ENCODE data around the gene GNG2. TPM values are rescaled to one million over a fixed set of nuclear protein-coding genes. Genes with fewer than 3 reads are reported as not detected.

GNG2 gene
- total RNA-seq, 1 donor from 2014 or later: 80.8 TPM

DNA sequence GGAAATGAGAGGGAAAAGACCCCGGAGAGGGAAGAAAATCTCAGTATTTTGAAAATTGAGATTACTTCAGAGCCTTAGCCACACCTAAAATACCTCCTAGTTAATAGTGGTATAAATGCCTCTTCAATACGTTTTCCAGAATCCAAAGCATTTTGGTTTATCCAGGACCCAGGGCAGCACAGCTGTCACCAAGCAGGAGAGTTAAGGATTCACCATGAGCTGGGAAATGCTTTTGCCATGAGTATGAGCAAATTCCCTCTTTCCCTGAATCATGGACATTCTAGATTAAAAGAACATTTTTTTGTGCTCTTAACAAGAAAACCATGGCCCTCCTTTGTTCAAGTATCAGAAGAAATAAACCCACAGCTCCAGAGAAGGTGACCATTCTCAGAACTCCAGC is 107.1 kb downstream of the GNG2 start:
- Mint-ChIP-seq H3K27ac (ENCODE audit: unreplicated experiment) (no peak overlapping the region), H3K27me3 (ENCODE audit: unreplicated experiment) (peaks cover 2% of the 10 kb centered on the region), H3K4me3 (ENCODE audit: unreplicated experiment) (no peak overlapping the region), H3K36me3 (ENCODE audit: low read depth, unreplicated experiment) (peaks cover 3% of the 10 kb centered on the region), H3K9me3 (ENCODE audit: unreplicated experiment) (no peaks in the 10 kb centered on the region), H3K4me1 (ENCODE audit: unreplicated experiment) (peaks cover 3% of the 10 kb centered on the region)
- DNase-seq (ENCODE audit: low spot score): no peak
- TF ChIP-seq, protein P1, sequence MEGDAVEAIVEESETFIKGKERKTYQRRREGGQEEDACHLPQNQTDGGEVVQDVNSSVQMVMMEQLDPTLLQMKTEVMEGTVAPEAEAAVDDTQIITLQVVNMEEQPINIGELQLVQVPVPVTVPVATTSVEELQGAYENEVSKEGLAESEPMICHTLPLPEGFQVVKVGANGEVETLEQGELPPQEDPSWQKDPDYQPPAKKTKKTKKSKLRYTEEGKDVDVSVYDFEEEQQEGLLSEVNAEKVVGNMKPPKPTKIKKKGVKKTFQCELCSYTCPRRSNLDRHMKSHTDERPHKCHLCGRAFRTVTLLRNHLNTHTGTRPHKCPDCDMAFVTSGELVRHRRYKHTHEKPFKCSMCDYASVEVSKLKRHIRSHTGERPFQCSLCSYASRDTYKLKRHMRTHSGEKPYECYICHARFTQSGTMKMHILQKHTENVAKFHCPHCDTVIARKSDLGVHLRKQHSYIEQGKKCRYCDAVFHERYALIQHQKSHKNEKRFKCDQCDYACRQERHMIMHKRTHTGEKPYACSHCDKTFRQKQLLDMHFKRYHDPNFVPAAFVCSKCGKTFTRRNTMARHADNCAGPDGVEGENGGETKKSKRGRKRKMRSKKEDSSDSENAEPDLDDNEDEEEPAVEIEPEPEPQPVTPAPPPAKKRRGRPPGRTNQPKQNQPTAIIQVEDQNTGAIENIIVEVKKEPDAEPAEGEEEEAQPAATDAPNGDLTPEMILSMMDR (IDR thresholded peaks at IDR 0.05; ENCODE audit: unreplicated experiment): no peak

DNA sequence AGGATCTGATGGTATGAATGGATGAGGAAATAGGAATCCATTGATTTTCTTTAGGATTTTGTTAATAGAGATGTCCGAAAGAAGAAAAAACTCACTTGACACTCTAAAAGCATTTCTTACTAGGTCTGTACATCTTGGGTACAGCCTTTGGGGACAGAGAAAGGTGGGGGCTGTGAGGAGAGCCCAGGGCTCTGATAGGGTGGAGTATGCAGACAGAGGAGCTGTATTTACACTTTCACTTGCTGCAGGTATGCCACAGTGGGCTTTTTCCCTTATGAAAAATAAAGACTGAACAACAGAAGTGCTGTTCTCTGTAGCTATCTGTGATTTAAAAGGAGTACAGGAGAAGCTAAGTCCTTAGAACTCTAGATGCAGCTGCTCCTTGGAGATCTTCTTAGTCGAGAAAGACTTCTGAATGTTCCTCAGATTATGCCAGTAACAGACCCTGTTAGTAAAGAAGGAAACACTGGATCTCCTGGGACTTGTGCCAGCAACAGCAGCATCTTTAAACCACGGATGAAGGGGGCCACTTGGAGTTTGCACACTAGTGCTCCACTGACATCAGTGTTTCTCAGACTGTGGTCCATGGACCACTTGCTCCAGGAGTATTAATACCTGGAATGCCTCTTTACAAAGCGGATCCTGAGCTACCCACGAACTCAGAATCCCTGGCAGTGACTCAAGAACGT is 109.6 kb downstream of the GNG2 start:
- H3K9me3 Mint-ChIP-seq (ENCODE audit: unreplicated experiment): no peaks in the 10 kb centered on the region
- TF ChIP-seq, protein P1 (IDR thresholded peaks at IDR 0.05; ENCODE audit: unreplicated experiment): no peak
- peaks cover 2% of the 10 kb centered on the region for H3K27me3 Mint-ChIP-seq (ENCODE audit: unreplicated experiment)
- no peak overlapping the region for H3K4me3 Mint-ChIP-seq (ENCODE audit: unreplicated experiment)
- peaks cover 11% of the 10 kb centered on the region for H3K4me1 Mint-ChIP-seq (ENCODE audit: unreplicated experiment)
- peaks cover 3% of the 10 kb centered on the region for H3K36me3 Mint-ChIP-seq (ENCODE audit: low read depth, unreplicated experiment)
- no peak overlapping the region for H3K27ac Mint-ChIP-seq (ENCODE audit: unreplicated experiment)
- DNase-seq (ENCODE audit: low spot score): no peak

DNA sequence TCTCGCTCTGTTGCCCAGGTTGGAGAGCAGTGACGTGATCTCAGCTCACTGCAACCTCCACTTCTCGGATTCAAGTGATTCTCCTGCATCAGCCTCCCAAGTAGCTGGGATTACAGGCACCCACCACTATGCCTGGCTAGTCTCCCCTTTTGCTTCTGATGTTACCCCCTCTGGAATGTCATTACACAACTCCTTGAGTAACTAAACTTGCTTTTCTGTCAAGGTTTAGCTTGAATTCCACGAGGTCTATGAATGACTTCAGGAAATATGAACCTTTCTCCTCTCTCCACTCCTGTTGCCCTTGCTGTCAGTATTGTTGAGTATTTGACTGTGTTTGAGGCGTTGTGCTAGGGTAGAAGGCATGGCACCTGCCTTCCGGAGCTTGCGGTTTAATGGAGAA is 112.2 kb downstream of the GNG2 start:
- Mint-ChIP-seq H3K4me3 (ENCODE audit: unreplicated experiment) (no peak overlapping the region), H3K36me3 (ENCODE audit: low read depth, unreplicated experiment) (peaks cover 3% of the 10 kb centered on the region), H3K9me3 (ENCODE audit: unreplicated experiment) (no peaks in the 10 kb centered on the region), H3K4me1 (ENCODE audit: unreplicated experiment) (peaks cover 20% of the 10 kb centered on the region), H3K27me3 (ENCODE audit: unreplicated experiment) (peaks cover 2% of the 10 kb centered on the region), H3K27ac (ENCODE audit: unreplicated experiment) (no peak overlapping the region)
- TF ChIP-seq, protein P1 (IDR thresholded peaks at IDR 0.05; ENCODE audit: unreplicated experiment): no peak
- DNase-seq (ENCODE audit: low spot score): no peak

DNA sequence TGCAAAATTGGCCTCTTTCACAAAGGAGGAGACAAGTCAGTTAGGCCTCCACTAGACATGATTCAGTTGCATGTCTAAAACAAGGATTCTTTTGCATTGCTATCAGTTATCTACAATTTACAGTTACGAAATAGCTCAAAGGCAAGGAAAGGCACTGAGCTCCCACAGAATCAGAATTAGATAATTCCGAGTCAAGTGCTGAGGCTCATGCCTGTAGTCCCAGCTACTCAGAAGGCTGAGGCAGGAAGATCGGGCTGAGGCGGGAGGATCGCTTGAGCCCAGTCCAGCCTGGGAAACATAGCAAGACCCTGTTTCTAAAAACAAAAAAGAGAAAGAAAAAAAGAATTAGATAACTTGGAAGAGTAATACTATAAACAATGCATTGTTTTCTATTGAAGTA is 116.7 kb downstream of the GNG2 start:
- no peaks in the 10 kb centered on the region for H3K27me3 Mint-ChIP-seq (ENCODE audit: unreplicated experiment)
- no peaks in the 10 kb centered on the region for H3K9me3 Mint-ChIP-seq (ENCODE audit: unreplicated experiment)
- H3K4me3 Mint-ChIP-seq (ENCODE audit: unreplicated experiment): no peak overlapping the region
- TF ChIP-seq, protein P1 (IDR thresholded peaks at IDR 0.05; ENCODE audit: unreplicated experiment): no peak
- H3K27ac Mint-ChIP-seq (ENCODE audit: unreplicated experiment): no peak overlapping the region
- H3K4me1 Mint-ChIP-seq (ENCODE audit: unreplicated experiment): peaks cover 20% of the 10 kb centered on the region
- no peaks in the 10 kb centered on the region for H3K36me3 Mint-ChIP-seq (ENCODE audit: low read depth, unreplicated experiment)
- no peak for DNase-seq (ENCODE audit: low spot score)

DNA sequence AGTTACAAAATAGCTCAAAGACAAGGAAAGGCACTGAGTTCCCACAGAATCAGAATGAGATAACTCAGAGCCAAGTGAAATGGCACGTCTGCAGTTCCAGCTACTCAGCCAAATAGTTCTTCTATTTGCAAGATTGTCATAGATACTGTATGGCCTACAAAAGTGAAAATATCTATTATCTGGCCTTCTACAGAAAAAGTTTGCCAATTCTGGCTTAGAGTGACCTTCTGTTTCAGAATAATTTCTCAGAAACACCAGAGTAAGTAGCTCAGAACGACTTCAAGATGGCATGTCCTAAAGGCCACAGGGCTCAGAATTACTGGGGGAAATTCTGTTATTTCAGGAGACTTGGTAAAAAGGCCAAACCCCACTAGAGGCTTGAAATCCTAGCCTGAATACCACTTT is 118.3 kb downstream of the GNG2 start:
- no peak overlapping the region for H3K27ac Mint-ChIP-seq (ENCODE audit: unreplicated experiment)
- H3K36me3 Mint-ChIP-seq (ENCODE audit: low read depth, unreplicated experiment): no peaks in the 10 kb centered on the region
- no peak for DNase-seq (ENCODE audit: low spot score)
- H3K27me3 Mint-ChIP-seq (ENCODE audit: unreplicated experiment): no peaks in the 10 kb centered on the region
- no peaks in the 10 kb centered on the region for H3K9me3 Mint-ChIP-seq (ENCODE audit: unreplicated experiment)
- TF ChIP-seq, protein P1 (IDR thresholded peaks at IDR 0.05; ENCODE audit: unreplicated experiment): no peak
- H3K4me3 Mint-ChIP-seq (ENCODE audit: unreplicated experiment): no peak overlapping the region
- peaks cover 20% of the 10 kb centered on the region for H3K4me1 Mint-ChIP-seq (ENCODE audit: unreplicated experiment)

Data from endothelial cell (in vitro differentiated cells).